Adipose tissue (tissue), 3 donors: ENCODE results near the gene AHRR. TPM values are rescaled to one million over a fixed set of nuclear protein-coding genes. Genes with fewer than 3 reads are reported as not detected.

ENCODE experiments used
- H3K27ac ChIP-seq: one replicate; pipeline ENCODE4 v1.5.1; 2013; ENCODE audit warnings: low read depth, low read length
- WGBS, 3 donors: extraction: QIAGEN DNeasy Blood & Tissue Kit; methylation state at CpG; one replicate each; pipeline ENCODE4 v1.1.7; 2013; 5-methylcytosine and 5-hydroxymethylcytosine counted together
- polyA plus RNA-seq, 3 donors: library from polyadenylated mRNA; stranded (reverse); fragments of 200-250 nt; gene quantifications; one replicate each; pipeline ENCODE4 v1.2.3, GENCODE V29; 2013
- donor health status: healthy with polysubstance abuse.
- donor health status: Bipolar disorder and iron deficiency.
- donor health status: healthy.

The AHRR gene
- polyA plus RNA-seq, 3 donors = 0.11 to 1.5 (median 0.28) TPM

- 60 to 86% (median 82%) methylated on average over 5 of the region's 5 CpGs for whole genome bisulfite sequencing, 3 donors
- no peak overlapping the region for H3K27ac ChIP-seq
These were observed 13.6 kb downstream of the AHRR start for GRCh38 chr5:334903-335739.

- no peak overlapping the region for H3K27ac ChIP-seq
- 93 to 96% (median 95%) methylated on average over 3 of the region's 3 CpGs for WGBS, 3 donors
These were observed 14.2 kb downstream of the AHRR start for GRCh38 chr5:335740-336038.

- 72 to 85% (median 77%) methylated on average over 12 of the region's 12 CpGs for WGBS, 3 donors
- H3K27ac ChIP-seq = no peak overlapping the region
These were observed 16.1 kb downstream of the AHRR start for GRCh38 chr5:337563-338130.

- WGBS, 3 donors = 92 to 95% (median 93%) methylated on average over 24 to 27 of the region's 27 CpGs
- no peak overlapping the region for H3K27ac ChIP-seq
These were observed 21.3 kb downstream of the AHRR start for GRCh38 chr5:342501-343460.

GRCh38 chr5:343461-344401, 22.2 kb downstream of the AHRR start:
- H3K27ac ChIP-seq = no peak overlapping the region
- WGBS, 3 donors = 18 to 26% (median 23%) methylated on average over 81 to 102 of the region's 102 CpGs

GRCh38 chr5:344668-345067, 23.2 kb downstream of the AHRR start:
- WGBS, 3 donors = 93 to 97% (median 96%) methylated on average over 8 of the region's 8 CpGs
- H3K27ac ChIP-seq = no peak overlapping the region

GRCh38 chr5:345404-346195, 24.1 kb downstream of the AHRR start:
- H3K27ac ChIP-seq = no peak overlapping the region

GRCh38 chr5:346229-346935, 24.9 kb downstream of the AHRR start:
- H3K27ac ChIP-seq = no peak overlapping the region
- 46 to 51% (median 48%) methylated on average over 24 of the region's 24 CpGs for WGBS, 3 donors

More at GRCh38 chr5:345404-346195, 24.1 kb downstream of the AHRR start:
- WGBS, 3 donors = 48 to 76% (median 59%) methylated on average over 21 to 22 of the region's 22 CpGs

GRCh38 chr5:347712-348284, 26.3 kb downstream of the AHRR start:
- H3K27ac ChIP-seq = no peak overlapping the region
- WGBS, 3 donors = 71 to 97% (median 92%) methylated on average over 7 to 10 of the region's 10 CpGs

GRCh38 chr5:348726-349125, 27.2 kb downstream of the AHRR start:
- H3K27ac ChIP-seq = no peak overlapping the region
- 72 to 85% (median 84%) methylated on average over 5 of the region's 5 CpGs for WGBS, 3 donors

- WGBS, 3 donors = 61 to 90% (median 86%) methylated on average over 9 of the region's 9 CpGs
- no peak overlapping the region for H3K27ac ChIP-seq
These were observed 28.8 kb downstream of the AHRR start for GRCh38 chr5:350355-350754.

GRCh38 chr5:351084-351920, 29.8 kb downstream of the AHRR start:
- 78 to 87% (median 83%) methylated on average over 19 of the region's 19 CpGs for WGBS, 3 donors

GRCh38 chr5:351921-352245, 30.4 kb downstream of the AHRR start:
- 73 to 97% (median 84%) methylated on average over 4 of the region's 4 CpGs for WGBS, 3 donors
- no peak overlapping the region for H3K27ac ChIP-seq

More at GRCh38 chr5:351084-351920, 29.8 kb downstream of the AHRR start:
- H3K27ac ChIP-seq = no peak overlapping the region

- 58 to 84% (median 83%) methylated on average over 22 of the region's 22 CpGs for WGBS, 3 donors
- H3K27ac ChIP-seq = no peak overlapping the region
These were observed 31.4 kb downstream of the AHRR start for GRCh38 chr5:352639-353611.
